ENCODE measurements around the gene DQX1.
"Not testable (repeated sequence)": the region's sequence is repeated elsewhere in the genome, so short reads cannot be mapped to it uniquely, and the experiment has no call there.

DNA sequence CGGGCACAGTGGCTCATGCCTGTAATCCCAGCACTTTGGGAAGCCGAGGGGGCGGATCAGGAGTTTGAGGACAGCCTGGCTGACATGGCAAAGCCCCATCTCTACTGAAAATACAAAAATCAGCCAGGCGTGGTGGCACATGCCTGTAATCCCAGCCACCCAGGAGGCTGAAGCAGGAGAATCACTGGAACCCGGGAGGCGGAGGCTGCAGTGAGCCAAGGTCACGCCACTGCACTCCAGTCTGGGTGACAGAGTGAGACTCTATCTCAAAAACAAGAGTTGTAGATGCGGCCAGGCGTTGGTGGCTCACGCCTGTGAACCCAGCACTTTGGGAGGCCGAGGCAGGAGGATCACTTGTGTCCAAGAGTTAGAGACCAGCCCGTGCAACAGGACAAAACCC is 55.3 kb downstream of the DQX1 start:
- not testable (repeated sequence) for TF ChIP-seq ZFP3 (CRISPR knock-in tag; IDR thresholded peaks at IDR 0.05); PATZ1 (CRISPR knock-in tag; IDR thresholded peaks at IDR 0.05; ENCODE audit: borderline replicate concordance); ZNF565 (CRISPR knock-in tag; conservative IDR thresholded peaks at IDR 0.05; ENCODE audit: low read depth)

Data from SK-N-SH treated with all-trans-retinoic acid at 6 μM for 48 hours (cell line).